Trophoblast cell (in vitro differentiated cells and primary cell): ENCODE data around the gene CEL.
"Not testable (repeated sequence)": the region's sequence is repeated elsewhere in the genome, so short reads cannot be mapped to it uniquely, and the experiment has no call there.

Experiments used
- DNase-seq, 2 donors: peaks; one replicate each; pipeline ENCODE4 v3.0.0-alpha.2; 2016
- H2AFZ ChIP-seq: 2 replicates; pipeline ENCODE4 v1.6.1; 2013; ENCODE audit warnings: low read length, moderate library complexity, mild to moderate bottlenecking; ENCODE audit not compliant: insufficient read depth, poor library complexity
- H2AK5ac ChIP-seq: 2 replicates; pipeline ENCODE4 v1.6.1; 2013; ENCODE audit warnings: mild to moderate bottlenecking, low read length
- H2BK120ac ChIP-seq: 2 replicates; pipeline ENCODE4 v1.6.1; 2013; ENCODE audit warnings: low read length, mild to moderate bottlenecking, moderate library complexity; ENCODE audit not compliant: insufficient read depth, poor library complexity
- H2BK12ac ChIP-seq: 2 replicates; pipeline ENCODE4 v1.6.1; 2013; ENCODE audit warnings: mild to moderate bottlenecking, low read length, moderate library complexity
- H2BK5ac ChIP-seq: 2 replicates; pipeline ENCODE4 v1.6.1; 2013; ENCODE audit warnings: low read length, low read depth, moderate library complexity, mild to moderate bottlenecking; ENCODE audit not compliant: poor library complexity
- H3K14ac ChIP-seq: 2 replicates; pipeline ENCODE4 v1.6.1; 2013; ENCODE audit warnings: mild to moderate bottlenecking, low read length
- H3K18ac ChIP-seq: 2 replicates; pipeline ENCODE4 v1.6.1; 2013; ENCODE audit warnings: mild to moderate bottlenecking, low read length
- H3K23ac ChIP-seq: 2 replicates; pipeline ENCODE4 v1.6.1; 2013; ENCODE audit warnings: low read length
- H3K27ac ChIP-seq: 2 replicates; pipeline ENCODE4 v1.5.1; 2013; ENCODE audit warnings: low read depth, mild to moderate bottlenecking, inconsistent platforms, low read length, moderate library complexity
- H3K27me3 ChIP-seq: 2 replicates; pipeline ENCODE4 v1.6.1; 2013; ENCODE audit warnings: inconsistent platforms, mild to moderate bottlenecking, low read length, moderate library complexity; ENCODE audit not compliant: insufficient read depth
- H3K36me3 ChIP-seq, 2 experiments: 1 replicate in 1 of 2; 2 replicates in 1 of 2; pipeline ENCODE4 v1.6.1; 2013; ENCODE audit warnings: low read length in 2 of 2, mild to moderate bottlenecking in 2 of 2, moderate library complexity in 1 of 2; ENCODE audit not compliant: insufficient read depth in 2 of 2, control insufficient read depth in 1 of 2
- H3K4ac ChIP-seq: 2 replicates; pipeline ENCODE4 v1.6.1; 2013; ENCODE audit warnings: low read depth, mild to moderate bottlenecking, low read length, moderate library complexity
- H3K4me1 ChIP-seq, 2 experiments: 1 replicate in 1 of 2; 2 replicates in 1 of 2; pipeline ENCODE4 v1.6.1; 2013; ENCODE audit warnings: low read length in 2 of 2, mild to moderate bottlenecking in 2 of 2, moderate library complexity in 1 of 2; ENCODE audit not compliant: insufficient read depth in 2 of 2, control insufficient read depth in 1 of 2
- H3K4me2 ChIP-seq: 2 replicates; pipeline ENCODE4 v1.6.1; 2013; ENCODE audit warnings: inconsistent platforms, mild to moderate bottlenecking, low read length, moderate library complexity
- H3K4me3 ChIP-seq: 2 replicates; pipeline ENCODE4 v1.5.1; 2013; ENCODE audit warnings: mild to moderate bottlenecking, low read depth, low read length, inconsistent platforms
- H3K79me1 ChIP-seq: one replicate; pipeline ENCODE4 v1.6.1; 2013; ENCODE audit warnings: low read length
- H3K79me2 ChIP-seq: 2 replicates; pipeline ENCODE4 v1.6.1; 2013; ENCODE audit warnings: low read length, mild to moderate bottlenecking; ENCODE audit not compliant: control insufficient read depth, insufficient read depth, poor library complexity
- H3K9ac ChIP-seq: 2 replicates; pipeline ENCODE4 v1.6.1; 2013; ENCODE audit warnings: mild to moderate bottlenecking, low read length
- H3K9me3 ChIP-seq: 2 replicates; pipeline ENCODE4 v1.6.1; 2013; ENCODE audit warnings: low read depth, mild to moderate bottlenecking, control low read depth, inconsistent platforms, low read length; ENCODE audit not compliant: insufficient read depth
- H4K12ac ChIP-seq: 2 replicates; pipeline ENCODE4 v1.6.1; 2013; ENCODE audit warnings: low read depth, mild to moderate bottlenecking, low read length, moderate library complexity
- H4K8ac ChIP-seq: 2 replicates; pipeline ENCODE4 v1.6.1; 2013; ENCODE audit warnings: low read depth, mild to moderate bottlenecking, low read length, moderate library complexity
- H4K91ac ChIP-seq: one replicate; pipeline ENCODE4 v1.6.1; 2013; ENCODE audit warnings: low read depth, mild to moderate bottlenecking, low read length, moderate library complexity
- WGBS: extraction: QIAGEN DNeasy Blood & Tissue Kit; methylation state at CpG from one replicate; pipeline ENCODE4 v1.1.7; 2013; ENCODE audit warnings: missing lambda C conversion rate; ENCODE audit not compliant: insufficient read length, insufficient coverage; ENCODE audit errors: extremely low coverage; 5-methylcytosine and 5-hydroxymethylcytosine counted together

CEL gene

DNA sequence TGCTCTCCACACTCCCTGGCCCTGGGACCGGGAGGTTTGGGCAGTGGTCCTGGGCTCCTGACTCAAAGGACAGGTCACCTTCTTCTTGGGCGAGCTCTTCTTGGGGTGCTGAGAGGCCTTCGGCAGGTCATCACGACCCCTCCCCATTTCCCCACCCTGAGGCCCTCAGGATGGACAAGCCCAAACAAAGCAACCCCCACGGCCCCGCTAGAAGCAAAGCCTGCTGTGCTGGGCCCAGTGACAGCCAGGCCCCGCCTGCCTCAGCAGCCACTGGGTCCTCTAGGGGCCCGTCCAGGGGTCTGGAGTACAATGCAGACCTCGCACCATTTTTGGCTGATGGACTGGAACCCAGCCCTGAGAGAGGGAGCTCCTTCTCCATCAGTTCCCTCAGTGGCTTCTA lies 21.9 kb downstream of the CEL start:
- DNase-seq, H3K4ac ChIP-seq: not testable (repeated sequence)

DNA sequence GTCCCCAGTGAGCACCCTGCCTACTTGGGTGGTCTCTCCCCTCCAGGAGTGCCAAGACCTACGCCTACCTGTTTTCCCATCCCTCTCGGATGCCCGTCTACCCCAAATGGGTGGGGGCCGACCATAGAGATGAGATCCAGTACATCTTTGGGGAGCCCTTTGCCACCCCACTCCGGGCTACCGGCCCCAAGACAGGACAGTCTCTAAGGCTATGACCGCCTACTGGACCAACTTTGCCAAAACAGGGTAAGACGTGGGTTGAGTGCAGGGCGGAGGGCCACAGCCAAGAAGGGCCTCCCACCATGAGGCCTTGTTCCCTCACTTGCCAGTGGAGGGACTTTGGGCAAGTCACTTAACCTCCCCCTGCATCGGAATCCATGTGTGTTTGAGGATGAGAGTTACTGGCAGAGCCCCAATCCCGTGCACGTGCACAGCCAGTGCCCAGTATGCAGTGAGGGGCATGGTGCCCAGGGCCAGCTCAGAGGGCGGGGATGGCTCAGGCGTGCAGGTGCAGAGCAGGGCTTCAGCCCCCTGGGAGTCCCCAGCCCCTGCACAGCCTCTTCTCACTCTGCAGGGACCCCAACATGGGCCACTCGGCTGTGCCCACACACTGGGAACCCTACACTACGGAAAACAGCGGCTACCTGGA lies 24.6 kb downstream of the CEL start:
- H3K27ac ChIP-seq, H2BK12ac ChIP-seq, H3K4ac ChIP-seq, H2AK5ac ChIP-seq, H3K36me3 ChIP-seq, H4K8ac ChIP-seq, DNase-seq, H3K79me1 ChIP-seq, H3K4me3 ChIP-seq, H3K23ac ChIP-seq, H4K12ac ChIP-seq, H3K79me2 ChIP-seq, H3K4me2 ChIP-seq, H2BK120ac ChIP-seq, H3K18ac ChIP-seq, H3K9ac ChIP-seq, H3K27me3 ChIP-seq, H2BK5ac ChIP-seq, H4K91ac ChIP-seq, H2AFZ ChIP-seq, H3K9me3 ChIP-seq, H3K14ac ChIP-seq, H3K4me1 ChIP-seq: not testable (repeated sequence)
- no CpG with 5 or more reads among the region's 17 CpGs for WGBS

More for the DNA sequence above, 21.9 kb downstream of the CEL start:
- not testable (repeated sequence) for H3K79me1 ChIP-seq, H3K36me3 ChIP-seq, H3K4me3 ChIP-seq, H2BK5ac ChIP-seq, H3K79me2 ChIP-seq, H3K9me3 ChIP-seq, H4K91ac ChIP-seq, H3K4me2 ChIP-seq, H2BK120ac ChIP-seq, H3K18ac ChIP-seq, H3K9ac ChIP-seq, H2BK12ac ChIP-seq, H4K8ac ChIP-seq, H4K12ac ChIP-seq, H3K27ac ChIP-seq, H3K4me1 ChIP-seq, H2AFZ ChIP-seq, H3K14ac ChIP-seq, H3K23ac ChIP-seq, H2AK5ac ChIP-seq, H3K27me3 ChIP-seq
- no CpG with 5 or more reads among the region's 9 CpGs for WGBS

- Histone ChIP-seq H3K36me3 (no peaks in the 10 kb centered on the region), H4K12ac (no peak overlapping the region), H3K9me3 (peaks cover 2% of the 10 kb centered on the region), H3K79me2 (no peaks in the 10 kb centered on the region), H3K4ac (no peak overlapping the region), H3K79me1 (no peaks in the 10 kb centered on the region), H3K14ac (no peak overlapping the region), H3K27ac (no peak overlapping the region), H2BK12ac (no peak overlapping the region), H3K27me3 (no peaks in the 10 kb centered on the region), H3K4me3 (no peak overlapping the region), H4K91ac (no peak overlapping the region), H3K4me1 (no peaks in the 10 kb centered on the region), H3K18ac (no peak overlapping the region), H3K4me2 (no peak overlapping the region), H2BK120ac (no peak overlapping the region), H2AFZ (no peak overlapping the region), H3K9ac (no peak overlapping the region), H3K23ac (no peak overlapping the region), H2BK5ac (no peak overlapping the region), H2AK5ac (no peak overlapping the region), H4K8ac (no peak overlapping the region)
- no CpG with 5 or more reads among the region's 15 CpGs for WGBS
- no peak for DNase-seq
These were observed 25.1 kb downstream of the CEL start for GRCh38 chr9:133086894-133087293.

DNA sequence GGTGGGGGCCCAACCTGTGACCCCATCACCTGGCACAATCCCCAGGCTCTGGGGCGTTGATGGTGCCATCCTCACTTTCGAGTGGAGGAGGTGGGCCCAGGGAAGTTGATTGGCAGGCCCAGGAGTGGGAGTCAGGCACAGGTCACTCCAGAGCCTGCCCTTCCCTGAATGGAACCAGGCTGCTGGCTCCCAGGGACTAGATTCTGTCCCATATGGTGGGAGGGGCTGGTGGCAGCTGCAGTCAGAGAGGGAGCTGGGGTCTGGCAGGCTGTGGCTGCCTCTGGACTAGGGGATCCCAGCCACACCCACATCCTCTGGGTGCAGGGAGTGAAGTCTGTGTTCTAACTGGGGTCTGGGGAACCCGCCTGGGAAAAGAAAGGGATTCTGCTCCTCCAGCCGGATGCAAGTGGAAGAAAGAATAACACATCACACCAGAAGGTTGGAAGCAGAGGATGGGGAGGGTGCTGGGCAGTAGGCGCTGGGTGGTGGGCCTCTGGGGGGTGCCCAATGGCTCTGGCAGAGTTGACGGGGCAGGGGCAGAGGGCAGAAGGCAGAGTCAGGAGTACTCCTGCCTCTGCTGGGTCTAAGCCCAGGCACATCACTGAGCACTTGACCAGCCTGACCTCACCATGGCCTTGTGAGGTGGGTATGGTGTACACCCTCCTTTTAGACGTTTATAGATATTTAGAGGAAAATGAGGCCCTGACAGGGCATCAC lies 25.8 kb downstream of the CEL start:
- Histone ChIP-seq H3K9me3 (peaks cover 2% of the 10 kb centered on the region), H2BK5ac (no peak overlapping the region), H3K9ac (no peak overlapping the region), H3K36me3 (no peaks in the 10 kb centered on the region), H3K4me2 (no peak overlapping the region), H3K79me1 (no peaks in the 10 kb centered on the region), H3K14ac (no peak overlapping the region), H3K4me3 (no peak overlapping the region), H2BK120ac (no peak overlapping the region), H4K8ac (no peak overlapping the region), H3K23ac (no peak overlapping the region), H3K18ac (no peak overlapping the region), H3K4me1 (no peaks in the 10 kb centered on the region), H3K79me2 (no peaks in the 10 kb centered on the region), H4K12ac (no peak overlapping the region), H3K4ac (no peak overlapping the region), H3K27ac (no peak overlapping the region), H3K27me3 (no peaks in the 10 kb centered on the region), H2AK5ac (no peak overlapping the region), H2AFZ (no peak overlapping the region), H2BK12ac (no peak overlapping the region), H4K91ac (no peak overlapping the region)
- DNase-seq, result no peak
- WGBS, result no CpG with 5 or more reads among the region's 7 CpGs
